SK-N-SH (cell line): ENCODE results near the gene ABCC11. TPM values are rescaled to one million over a fixed set of nuclear protein-coding genes. Genes with fewer than 3 reads are reported as not detected.

Experiments
- CTCF ChIA-PET: fragments of 300-600, 350-600 bp; formaldehyde crosslinking; extraction: SDS; loops from one replicate; lab custom pipeline; 2021; lab: Yijun Ruan, JAX
- POLR2A ChIA-PET: fragments of 350-600 bp; sonication (Branson Sonifier 250); formaldehyde crosslinking; extraction: SDS; loops from one replicate; lab custom pipeline; 2020; ENCODE audit warnings: antibody characterized with exemption, inconsistent platforms; lab: Yijun Ruan, JAX
- DNase-seq: peaks from one replicate; pipeline ENCODE4 v3.0.0; 2012
- H2AFZ ChIP-seq: fragments of 200-600 bp; sonication (generic); 2 replicates; pipeline ENCODE4 v1.8.1; 2016; ENCODE audit warnings: antibody characterized with exemption, mild to moderate bottlenecking, low read depth
- H3F3A ChIP-seq: fragments of 200-600 bp; sonication (generic); replicated peaks from 2 replicates; pipeline ENCODE3; 2016; ENCODE audit warnings: antibody characterized with exemption, mild to moderate bottlenecking; ENCODE audit not compliant: insufficient read depth
- H3K27ac ChIP-seq, 2 experiments: fragments of 200-500 bp in 1 of 2; fragments of 200-600 bp in 1 of 2; sonication (Bioruptor generic) in 1 of 2; sonication (generic), shearing (Covaris generic) in 1 of 2; 2 replicates each; pipeline versions ENCODE4 v1.5.1 to v1.6.1; 2014 to 2016; ENCODE audit warnings: low read depth in 2 of 2, inconsistent platforms in 1 of 2, low read length in 1 of 2, mild to moderate bottlenecking in 1 of 2, mixed read lengths in 1 of 2
- H3K27me3 ChIP-seq: fragments of 200-600 bp; sonication (generic), shearing (Covaris generic); 2 replicates; pipeline ENCODE4 v1.6.1; 2016; ENCODE audit warnings: mixed run types; ENCODE audit not compliant: insufficient read depth
- H3K36me3 ChIP-seq, 2 experiments: fragments of 200-500 bp in 1 of 2; fragments of 200-600 bp in 1 of 2; sonication (Bioruptor generic) in 1 of 2; sonication (generic) in 1 of 2; replicated peaks in 1 of 2; 2 replicates each; pipeline versions ENCODE3 to v1.5.1; 2014 to 2016; ENCODE audit warnings: low read length in 1 of 2, mild to moderate bottlenecking in 1 of 2; ENCODE audit not compliant: insufficient read depth in 2 of 2, control insufficient read depth in 1 of 2
- H3K4me1 ChIP-seq, 2 experiments: fragments of 200-500 bp in 1 of 2; fragments of 200-600 bp in 1 of 2; sonication (Bioruptor generic) in 1 of 2; sonication (generic), shearing (Covaris generic) in 1 of 2; 2 replicates each; pipeline versions ENCODE4 v1.5.1 to v1.6.1; 2014 to 2016; ENCODE audit warnings: low read depth in 1 of 2, low read length in 1 of 2, mixed run types in 1 of 2; ENCODE audit not compliant: insufficient read depth in 2 of 2, control insufficient read depth in 1 of 2
- H3K4me2 ChIP-seq: fragments of 200-600 bp; sonication (generic), shearing (Covaris generic); 2 replicates; pipeline ENCODE4 v1.6.1; 2017; ENCODE audit warnings: mixed run types
- H3K4me3 ChIP-seq, 2 experiments: fragments of 200-500 bp in 1 of 2; fragments of 200-600 bp in 1 of 2; sonication (Bioruptor generic) in 1 of 2; sonication (generic), shearing (Covaris generic) in 1 of 2; 2 replicates each; pipeline versions ENCODE4 v1.5.1 to v1.8.1; 2014 to 2016; ENCODE audit warnings: low read depth in 2 of 2, inconsistent platforms in 1 of 2, low read length in 1 of 2, mild to moderate bottlenecking in 1 of 2, mixed read lengths in 1 of 2, moderate library complexity in 1 of 2
- H3K79me2 ChIP-seq: fragments of 200-600 bp; sonication (generic); 2 replicates; pipeline ENCODE4 v1.8.1; 2017; ENCODE audit warnings: mild to moderate bottlenecking; ENCODE audit not compliant: insufficient read depth
- H3K9ac ChIP-seq: fragments of 200-600 bp; sonication (generic); 2 replicates; pipeline ENCODE4 v1.6.1; 2017; ENCODE audit warnings: mixed run types
- H3K9me2 ChIP-seq: fragments of 200-600 bp; sonication (generic); 2 replicates; pipeline ENCODE4 v1.6.1; 2017; ENCODE audit warnings: mixed run types
- H3K9me3 ChIP-seq: fragments of 200-600 bp; sonication (generic); 2 replicates; pipeline ENCODE4 v1.6.1; 2017; ENCODE audit warnings: mixed run types, mild to moderate bottlenecking, moderate library complexity
- H4K20me1 ChIP-seq: fragments of 200-600 bp; sonication (generic); 2 replicates; pipeline ENCODE4 v1.6.1; 2017; ENCODE audit warnings: mild to moderate bottlenecking, mixed run types; ENCODE audit not compliant: insufficient read depth
- ELF1 ChIP-seq: IDR thresholded peaks from 2 replicates; pipeline ENCODE4 v1.4.0; 2012
- EP300 ChIP-seq, 2 experiments: IDR thresholded peaks; 2 replicates each; pipeline versions ENCODE4 v1.4.0 to v1.6.1; 2012; ENCODE audit warnings: borderline replicate concordance in 1 of 2, low read depth in 1 of 2, low read length in 1 of 2
- FOXJ3 ChIP-seq: sonication (generic); formaldehyde crosslinking; IDR thresholded peaks from 2 replicates; pipeline ENCODE4 v1.5.1; 2020; ENCODE audit warnings: mild to moderate bottlenecking, missing genetic modification reagents
- FOXM1 ChIP-seq: IDR thresholded peaks from 2 replicates; pipeline ENCODE4 v1.4.0; 2012; ENCODE audit warnings: low read depth, mild to moderate bottlenecking
- GATA2 ChIP-seq: sonication (generic); formaldehyde crosslinking; IDR thresholded peaks from 2 replicates; pipeline ENCODE4 v1.5.0; 2020; ENCODE audit warnings: mild to moderate bottlenecking, missing genetic modification reagents
- JUND ChIP-seq: IDR thresholded peaks from 2 replicates; pipeline ENCODE4 v1.4.0; 2012
- MEF2A ChIP-seq: IDR thresholded peaks from 2 replicates; pipeline ENCODE4 v1.4.0; 2012; ENCODE audit warnings: low read depth, borderline replicate concordance
- MXI1 ChIP-seq: IDR thresholded peaks from 2 replicates; pipeline ENCODE4 v1.6.1; 2012; ENCODE audit warnings: mild to moderate bottlenecking, low read depth, low read length, improper control_type of control experiment
- POLR2AphosphoS5 ChIP-seq: IDR thresholded peaks from 2 replicates; pipeline ENCODE4 v1.6.1; 2012; ENCODE audit warnings: low read depth, low read length
- RFX5 ChIP-seq: IDR thresholded peaks from 2 replicates; pipeline ENCODE4 v1.6.1; 2012; ENCODE audit warnings: mild to moderate bottlenecking, improper control_type of control experiment, low read length
- SMC3 ChIP-seq: IDR thresholded peaks from 2 replicates; pipeline ENCODE4 v1.6.1; 2012; ENCODE audit warnings: low read depth, low read length, improper control_type of control experiment
- TCF12 ChIP-seq: IDR thresholded peaks from 2 replicates; pipeline ENCODE4 v1.4.0; 2012
- TEAD4 ChIP-seq: IDR thresholded peaks from 2 replicates; pipeline ENCODE4 v1.4.0; 2012; ENCODE audit warnings: mild to moderate bottlenecking, borderline replicate concordance; ENCODE audit not compliant: insufficient read depth
- YY1 ChIP-seq: IDR thresholded peaks from 2 replicates; pipeline ENCODE4 v1.4.0; 2012; ENCODE audit warnings: low read depth, mild to moderate bottlenecking
- ZBTB33 ChIP-seq: IDR thresholded peaks from 2 replicates; pipeline ENCODE4 v1.4.0; 2012; ENCODE audit warnings: low read depth, borderline replicate concordance
- WGBS: methylation state at CpG from one replicate; pipeline ENCODE4 v1.1.6; 2017; ENCODE audit warnings: low lambda C conversion rate; 5-methylcytosine and 5-hydroxymethylcytosine counted together
- polyA plus RNA-seq, 3 experiments: library from polyadenylated mRNA; depleted of rRNA; stranded (reverse); fragments of >200 nt; gene quantifications; 2 replicates each; pipeline ENCODE4 v1.2.3, GENCODE V29; 2012
- TF ChIP-seq, protein P1 (sequence below): fragments of 150-350 bp; IDR thresholded peaks from 2 replicates; pipeline ENCODE4 v1.6.1; 2016; ENCODE audit warnings: mild to moderate bottlenecking, low read depth, low read length
- TF ChIP-seq, protein P2 (sequence below): IDR thresholded peaks from 2 replicates; pipeline ENCODE4 v1.4.0; 2012; ENCODE audit warnings: low read depth
- TF ChIP-seq, protein P3 (sequence below): IDR thresholded peaks from 2 replicates; pipeline ENCODE4 v1.6.1; 2012; ENCODE audit warnings: mild to moderate bottlenecking, low read depth, low read length, moderate library complexity

ABCC11 gene
- polyA plus RNA-seq, 1 of the 3 experiments (the other 2 are of a cell fraction), result 0.07 TPM

DNA sequence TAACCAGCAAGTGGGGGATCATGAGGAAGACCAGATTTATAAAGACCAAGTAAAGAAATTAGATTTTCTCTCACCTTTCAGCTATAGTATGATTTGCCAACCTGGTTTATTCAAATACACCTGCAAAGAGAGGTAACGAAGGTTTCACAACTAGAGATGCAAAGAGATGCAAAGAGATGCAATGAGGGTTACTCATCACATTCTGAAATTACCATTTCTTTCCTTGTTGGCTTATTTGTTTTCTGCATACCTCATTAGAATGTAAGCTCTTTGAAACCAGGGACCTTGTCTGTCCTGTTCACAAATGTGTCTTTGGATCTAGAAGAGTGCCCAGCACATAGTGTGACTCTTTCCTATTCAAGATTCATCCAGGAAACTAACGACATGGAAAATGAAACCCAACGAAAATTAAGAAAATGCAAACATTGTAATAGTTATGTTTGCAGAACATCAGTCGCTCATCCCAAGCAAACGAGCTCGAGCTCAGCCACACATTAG is 12.2 kb downstream of the ABCC11 start:
- Histone ChIP-seq H3K4me3 (no peak overlapping the region), H3K9me2 (no peaks in the 10 kb centered on the region), H2AFZ (no peak overlapping the region), H3K79me2 (no peaks in the 10 kb centered on the region), H3K9me3 (no peaks in the 10 kb centered on the region), H3K4me2 (no peak overlapping the region), H3K36me3 (no peaks in the 10 kb centered on the region), H4K20me1 (no peaks in the 10 kb centered on the region), H3K4me1 (no peaks in the 10 kb centered on the region), H3K27me3 (no peaks in the 10 kb centered on the region), H3K9ac (no peak overlapping the region), H3K27ac (no peak overlapping the region), H3F3A (no peaks in the 10 kb centered on the region)
- ChIA-PET POLR2A (no interaction called here), CTCF (interaction anchor here (0.7 to 3.3 kb wide), 6 partner anchors 12 to 395 kb away, joined by 3 to 15 read pairs (median 3); no protein-coding TSS in a partner anchor)
- 43% methylated on average over 6 of the region's 6 CpGs for WGBS
- no peak for DNase-seq
- no peak for TF ChIP-seq POLR2AphosphoS5
- TF ChIP-seq, protein P1, sequence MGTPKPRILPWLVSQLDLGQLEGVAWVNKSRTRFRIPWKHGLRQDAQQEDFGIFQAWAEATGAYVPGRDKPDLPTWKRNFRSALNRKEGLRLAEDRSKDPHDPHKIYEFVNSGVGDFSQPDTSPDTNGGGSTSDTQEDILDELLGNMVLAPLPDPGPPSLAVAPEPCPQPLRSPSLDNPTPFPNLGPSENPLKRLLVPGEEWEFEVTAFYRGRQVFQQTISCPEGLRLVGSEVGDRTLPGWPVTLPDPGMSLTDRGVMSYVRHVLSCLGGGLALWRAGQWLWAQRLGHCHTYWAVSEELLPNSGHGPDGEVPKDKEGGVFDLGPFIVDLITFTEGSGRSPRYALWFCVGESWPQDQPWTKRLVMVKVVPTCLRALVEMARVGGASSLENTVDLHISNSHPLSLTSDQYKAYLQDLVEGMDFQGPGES, result no peak
- no peak for TF ChIP-seq YY1

- no peaks in the 10 kb centered on the region for H3K4me1 ChIP-seq
- no peak overlapping the region for H2AFZ ChIP-seq
- H3K36me3 ChIP-seq, result no peaks in the 10 kb centered on the region
- H3K27ac ChIP-seq, result no peak overlapping the region
- ChIA-PET CTCF (interaction anchor here (0.8 to 3.3 kb wide), 2 partner anchors 11 to 396 kb away, joined by 3 to 15 read pairs; no protein-coding TSS in a partner anchor), POLR2A (no interaction called here)
- no peaks in the 10 kb centered on the region for H3F3A ChIP-seq
- no peak overlapping the region for H3K4me2 ChIP-seq
- no peaks in the 10 kb centered on the region for H3K9me2 ChIP-seq
- no peaks in the 10 kb centered on the region for H3K27me3 ChIP-seq
- TF ChIP-seq TCF12, result no peak
- TF ChIP-seq POLR2AphosphoS5, result no peak
- TF ChIP-seq, protein P2, sequence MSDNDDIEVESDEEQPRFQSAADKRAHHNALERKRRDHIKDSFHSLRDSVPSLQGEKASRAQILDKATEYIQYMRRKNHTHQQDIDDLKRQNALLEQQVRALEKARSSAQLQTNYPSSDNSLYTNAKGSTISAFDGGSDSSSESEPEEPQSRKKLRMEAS, result no peak
- TF ChIP-seq ZBTB33, result no peak
- no peak for TF ChIP-seq JUND
- TF ChIP-seq EP300 (IDR thresholded peaks at IDR 0.05; ENCODE audit: borderline replicate concordance in 1 of 2, low read depth in 1 of 2, low read length in 1 of 2), result no peak
- no peak for TF ChIP-seq MEF2A
- TF ChIP-seq, protein P3, sequence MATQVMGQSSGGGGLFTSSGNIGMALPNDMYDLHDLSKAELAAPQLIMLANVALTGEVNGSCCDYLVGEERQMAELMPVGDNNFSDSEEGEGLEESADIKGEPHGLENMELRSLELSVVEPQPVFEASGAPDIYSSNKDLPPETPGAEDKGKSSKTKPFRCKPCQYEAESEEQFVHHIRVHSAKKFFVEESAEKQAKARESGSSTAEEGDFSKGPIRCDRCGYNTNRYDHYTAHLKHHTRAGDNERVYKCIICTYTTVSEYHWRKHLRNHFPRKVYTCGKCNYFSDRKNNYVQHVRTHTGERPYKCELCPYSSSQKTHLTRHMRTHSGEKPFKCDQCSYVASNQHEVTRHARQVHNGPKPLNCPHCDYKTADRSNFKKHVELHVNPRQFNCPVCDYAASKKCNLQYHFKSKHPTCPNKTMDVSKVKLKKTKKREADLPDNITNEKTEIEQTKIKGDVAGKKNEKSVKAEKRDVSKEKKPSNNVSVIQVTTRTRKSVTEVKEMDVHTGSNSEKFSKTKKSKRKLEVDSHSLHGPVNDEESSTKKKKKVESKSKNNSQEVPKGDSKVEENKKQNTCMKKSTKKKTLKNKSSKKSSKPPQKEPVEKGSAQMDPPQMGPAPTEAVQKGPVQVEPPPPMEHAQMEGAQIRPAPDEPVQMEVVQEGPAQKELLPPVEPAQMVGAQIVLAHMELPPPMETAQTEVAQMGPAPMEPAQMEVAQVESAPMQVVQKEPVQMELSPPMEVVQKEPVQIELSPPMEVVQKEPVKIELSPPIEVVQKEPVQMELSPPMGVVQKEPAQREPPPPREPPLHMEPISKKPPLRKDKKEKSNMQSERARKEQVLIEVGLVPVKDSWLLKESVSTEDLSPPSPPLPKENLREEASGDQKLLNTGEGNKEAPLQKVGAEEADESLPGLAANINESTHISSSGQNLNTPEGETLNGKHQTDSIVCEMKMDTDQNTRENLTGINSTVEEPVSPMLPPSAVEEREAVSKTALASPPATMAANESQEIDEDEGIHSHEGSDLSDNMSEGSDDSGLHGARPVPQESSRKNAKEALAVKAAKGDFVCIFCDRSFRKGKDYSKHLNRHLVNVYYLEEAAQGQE, result no peak
- TF ChIP-seq FOXM1, result no peak
- no peak for TF ChIP-seq MXI1
- no peak for TF ChIP-seq ELF1
- TF ChIP-seq TEAD4, result no peak
- no peak for TF ChIP-seq YY1
- no peak for TF ChIP-seq GATA2
- TF ChIP-seq RFX5, result no peak
- TF ChIP-seq FOXJ3 (CRISPR knock-in tag), result no peak
- no peak for TF ChIP-seq SMC3
- no peak for DNase-seq
- H3K4me3 ChIP-seq, result no peak overlapping the region
- no peaks in the 10 kb centered on the region for H3K9me3 ChIP-seq
- no peaks in the 10 kb centered on the region for H3K79me2 ChIP-seq
- H3K9ac ChIP-seq, result no peak overlapping the region
- H4K20me1 ChIP-seq, result no peaks in the 10 kb centered on the region
These were observed 12.7 kb downstream of the ABCC11 start for GRCh38 chr16:48234630-48235029.
